ENCODE results near the gene ABHD17C.
"Not testable (repeated sequence)": the region's sequence is repeated elsewhere in the genome, so short reads cannot be mapped to it uniquely, and the experiment has no call there.

Gene ABHD17C

GRCh38 chr15:80730926-80731325, 35.8 kb downstream of the ABHD17C start:
- no peak for DNase-seq (ENCODE audit: low read depth)

DNA sequence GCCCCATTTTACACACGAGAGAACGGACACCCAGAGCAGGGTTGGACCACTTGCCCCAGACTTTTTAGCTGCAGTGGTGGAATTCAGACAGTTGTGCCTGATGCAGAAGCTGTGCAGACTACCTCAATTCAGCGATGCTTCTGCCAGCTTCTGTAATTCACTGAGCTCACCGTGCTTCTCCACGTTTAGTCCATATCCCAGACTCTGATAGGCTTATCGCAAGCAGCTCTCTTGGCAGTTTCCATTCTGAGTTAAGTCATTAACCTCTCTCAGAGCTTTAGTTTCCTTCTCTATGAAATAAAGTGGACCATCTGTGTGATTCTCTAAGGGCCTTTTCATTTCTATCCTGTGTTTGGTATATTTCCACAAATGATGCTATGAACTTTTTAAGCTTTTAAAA, 37.1 kb downstream of the ABHD17C start:
- DNase-seq (ENCODE audit: low read depth): no peak

DNA sequence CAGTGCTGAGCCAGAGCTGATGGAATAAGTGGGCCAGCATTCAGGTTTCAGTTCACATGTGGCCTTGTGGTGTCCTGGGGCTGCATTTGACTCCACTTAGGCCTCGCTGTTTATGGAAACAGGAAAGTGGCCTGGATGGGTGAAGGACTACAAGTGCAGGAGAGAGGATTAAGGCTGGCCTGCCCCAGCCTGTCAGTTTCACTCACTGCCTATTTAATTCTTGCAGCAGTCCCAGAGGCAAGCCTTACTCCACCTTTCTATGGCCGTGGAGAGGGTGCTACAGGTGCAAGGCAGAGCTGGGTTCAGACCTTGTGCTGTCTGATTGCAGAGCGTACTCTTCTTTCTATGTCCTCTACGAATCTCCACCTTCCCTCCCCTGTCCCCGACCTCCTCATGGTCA, 37.7 kb downstream of the ABHD17C start:
- DNase-seq (ENCODE audit: low read depth): no peak

DNA sequence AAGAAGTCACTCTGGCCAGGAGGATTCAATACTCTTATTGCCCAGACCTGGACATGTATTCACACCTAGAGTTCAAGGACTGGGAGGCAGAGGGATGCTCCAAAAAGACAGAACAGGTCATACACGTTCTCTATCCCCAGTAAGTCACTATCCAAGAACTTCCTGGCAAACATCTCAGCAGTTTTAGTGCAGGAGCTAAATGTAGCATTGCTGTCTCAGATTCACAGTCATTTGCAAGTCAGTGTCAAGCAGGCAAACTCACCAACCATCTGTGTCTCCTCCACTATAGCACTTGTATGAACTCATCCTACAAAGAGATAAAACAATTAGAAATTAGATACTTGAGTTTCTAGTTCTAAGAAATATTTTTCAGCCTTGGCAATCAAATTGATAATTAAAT, 38.4 kb downstream of the ABHD17C start:
- no peak for DNase-seq (ENCODE audit: low read depth)

DNA sequence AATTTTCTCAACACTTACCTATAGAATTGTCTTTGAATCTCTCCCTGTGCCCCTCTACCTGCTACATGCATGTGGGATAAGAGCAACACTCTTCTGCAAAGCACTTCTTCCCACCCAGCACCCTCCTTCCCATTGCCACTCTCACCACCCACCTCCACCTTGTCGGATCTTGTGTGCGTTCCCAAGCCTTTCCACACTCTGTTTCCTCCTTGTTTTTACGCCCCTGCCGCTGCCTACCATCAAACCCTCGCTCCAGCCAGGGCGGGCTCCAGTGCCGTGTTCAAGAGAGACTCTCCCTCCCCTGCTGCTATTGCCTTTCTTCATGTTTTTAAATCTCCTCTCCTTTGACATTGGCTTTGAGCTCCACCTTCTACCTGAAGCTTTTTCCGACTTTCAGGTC, 40.2 kb downstream of the ABHD17C start:
- no peak for DNase-seq (ENCODE audit: low read depth)

GRCh38 chr15:80736560-80736959, 41.5 kb downstream of the ABHD17C start:
- DNase-seq (ENCODE audit: low read depth): no peak

GRCh38 chr15:80739919-80740318, 44.8 kb downstream of the ABHD17C start:
- DNase-seq (ENCODE audit: low read depth): no peak

GRCh38 chr15:80742081-80742480, 47.0 kb downstream of the ABHD17C start:
- no peak for DNase-seq (ENCODE audit: low read depth)

DNA sequence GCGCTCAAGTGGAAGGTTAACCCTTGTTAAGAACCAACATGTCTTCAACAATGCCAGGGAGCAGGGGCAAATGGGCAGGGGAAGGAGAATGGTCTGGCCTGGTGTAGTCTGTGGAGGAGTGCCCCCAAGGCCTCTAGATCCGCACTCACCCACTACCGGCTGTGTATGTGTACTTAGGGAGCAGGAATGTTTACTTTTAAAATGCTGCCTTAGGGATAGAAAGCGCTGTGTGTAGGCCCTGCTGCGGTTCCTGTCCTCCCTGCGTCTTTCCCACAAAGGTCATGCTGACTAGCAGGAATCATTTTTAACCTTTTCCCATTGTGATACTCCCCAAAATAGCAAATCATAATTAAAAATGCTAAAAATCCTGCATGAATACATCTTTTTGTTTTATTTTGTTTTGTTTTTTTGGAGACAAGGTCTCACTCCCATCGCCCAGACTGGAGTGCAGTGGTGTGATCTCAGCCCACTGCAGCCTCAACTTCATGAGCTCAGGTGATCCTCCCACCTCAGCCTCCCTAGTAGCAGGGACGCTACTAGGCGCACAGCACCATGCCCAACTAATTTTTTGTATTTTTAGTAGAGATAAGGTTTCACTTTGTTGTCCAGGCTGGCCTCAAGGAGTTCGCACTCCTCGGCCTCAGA, 48.2 kb downstream of the ABHD17C start:
- no peak for DNase-seq (ENCODE audit: low read depth)

GRCh38 chr15:80744415-80744814, 49.3 kb downstream of the ABHD17C start:
- no peak for DNase-seq (ENCODE audit: low read depth)

DNA sequence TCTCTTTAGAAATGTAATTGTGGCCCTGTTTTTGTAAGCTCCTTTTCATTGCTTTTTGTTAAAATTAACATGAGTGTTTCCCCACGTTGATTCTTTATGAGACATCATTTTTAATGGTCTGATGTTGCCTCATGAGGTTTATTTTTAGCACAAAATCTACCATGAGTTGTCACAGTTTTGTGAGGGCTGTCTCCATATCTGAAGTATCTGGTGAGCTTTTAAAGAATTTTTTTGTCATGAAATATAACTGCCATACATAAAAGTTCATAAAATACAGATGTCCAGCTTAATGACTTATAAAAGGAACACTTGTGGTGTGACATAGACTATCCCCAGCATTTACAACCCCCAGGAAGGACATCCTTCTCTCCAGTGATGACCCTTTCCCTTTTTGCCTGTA, 49.7 kb downstream of the ABHD17C start:
- peak; percentile 64 for DNase-seq (ENCODE audit: low read depth)

DNA sequence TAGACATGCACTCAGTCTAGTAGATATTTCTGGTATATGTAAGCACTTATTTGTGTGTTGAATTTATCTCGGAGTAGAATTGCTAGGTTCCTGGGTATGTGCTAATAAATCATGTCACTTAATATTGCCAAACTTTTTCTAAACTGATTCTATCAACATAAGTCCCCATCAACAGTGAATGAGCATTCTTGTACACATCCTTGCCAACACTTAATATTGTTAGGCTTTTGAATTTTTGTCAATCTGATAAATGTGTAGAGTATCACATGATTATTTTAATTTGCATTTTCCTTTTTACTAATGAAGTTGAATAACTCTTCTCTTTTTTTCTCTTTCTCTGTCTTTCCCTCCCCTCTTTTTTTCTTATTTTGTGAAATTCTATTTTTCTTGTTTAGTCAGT, 50.8 kb downstream of the ABHD17C start:
- no peak for DNase-seq (ENCODE audit: low read depth)

GRCh38 chr15:80747317-80748053, 52.4 kb downstream of the ABHD17C start:
- no peak for DNase-seq (ENCODE audit: low read depth)

GRCh38 chr15:80749589-80749988, 54.5 kb downstream of the ABHD17C start:
- no peak for DNase-seq (ENCODE audit: low read depth)

GRCh38 chr15:80750575-80750974, 55.5 kb downstream of the ABHD17C start:
- DNase-seq (ENCODE audit: low read depth): no peak

GRCh38 chr15:80752204-80752603, 57.1 kb downstream of the ABHD17C start:
- DNase-seq (ENCODE audit: low read depth): no peak

- no peak for DNase-seq (ENCODE audit: low read depth)
Measured at GRCh38 chr15:80753161-80753560, 58.1 kb downstream of the ABHD17C start.

- DNase-seq (ENCODE audit: low read depth): no peak
Measured at GRCh38 chr15:80754014-80754413, 58.9 kb downstream of the ABHD17C start.

- no peak for DNase-seq (ENCODE audit: low read depth)
Measured at GRCh38 chr15:80755885-80756284, 60.8 kb downstream of the ABHD17C start.

- no peak for DNase-seq (ENCODE audit: low read depth)
Measured at GRCh38 chr15:80758130-80758745, 63.1 kb downstream of the ABHD17C start.

- no peak for DNase-seq (ENCODE audit: low read depth)
Measured at GRCh38 chr15:80760960-80761359, 65.8 kb downstream of the ABHD17C start.

DNA sequence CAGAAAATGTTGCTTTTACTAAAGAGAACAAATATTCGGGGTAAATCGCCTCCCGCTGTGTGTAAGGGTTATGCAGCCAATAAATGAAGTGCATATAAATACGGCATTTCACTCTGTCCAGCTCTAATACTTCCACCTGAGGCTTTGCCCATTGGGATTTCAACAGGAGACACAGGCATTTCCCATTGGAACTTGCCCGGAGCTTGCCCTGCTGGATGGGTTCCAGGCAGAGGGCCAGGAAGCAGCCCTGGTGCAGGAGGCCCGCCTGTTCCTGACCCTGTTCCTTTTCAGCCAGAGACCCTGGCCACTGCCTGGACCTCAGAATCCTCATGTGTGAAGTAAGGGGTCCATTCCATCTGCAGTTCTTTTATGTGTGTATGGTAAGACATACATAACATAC, 66.6 kb downstream of the ABHD17C start:
- no peak for DNase-seq (ENCODE audit: low read depth)

DNA sequence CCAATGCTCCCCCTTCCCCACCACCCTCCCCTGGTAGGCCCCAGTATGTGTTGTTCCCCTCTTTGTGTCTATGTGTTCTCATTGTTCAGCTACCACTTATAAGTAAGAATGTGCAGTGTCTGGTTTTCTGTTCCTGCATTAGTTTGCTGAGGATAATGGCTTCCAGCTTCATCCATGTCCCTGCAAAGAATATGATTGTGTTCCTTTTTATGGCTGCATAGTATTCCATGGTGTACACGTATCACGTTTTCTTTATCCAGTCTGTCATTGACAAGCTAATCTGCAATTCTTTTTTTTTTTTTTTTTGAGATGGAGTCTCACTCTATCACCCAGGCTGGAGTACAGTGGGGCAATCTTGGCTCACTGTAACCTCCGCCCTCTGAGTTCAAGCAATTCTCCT, 68.1 kb downstream of the ABHD17C start:
- not testable (repeated sequence) for DNase-seq (ENCODE audit: low read depth)
